Aortic smooth muscle cell (primary cell): Measurements from ENCODE around the gene AKAP4. TPM values are rescaled to one million over a fixed set of nuclear protein-coding genes. Genes with fewer than 3 reads are reported as not detected.

Source experiments
- total RNA-seq: library from RNA; depleted of rRNA; stranded (reverse); fragments of >200 nt; gene quantifications from 2 replicates; pipeline ENCODE4 v1.2.3, GENCODE V29; 2014

The AKAP4 gene, protein sequence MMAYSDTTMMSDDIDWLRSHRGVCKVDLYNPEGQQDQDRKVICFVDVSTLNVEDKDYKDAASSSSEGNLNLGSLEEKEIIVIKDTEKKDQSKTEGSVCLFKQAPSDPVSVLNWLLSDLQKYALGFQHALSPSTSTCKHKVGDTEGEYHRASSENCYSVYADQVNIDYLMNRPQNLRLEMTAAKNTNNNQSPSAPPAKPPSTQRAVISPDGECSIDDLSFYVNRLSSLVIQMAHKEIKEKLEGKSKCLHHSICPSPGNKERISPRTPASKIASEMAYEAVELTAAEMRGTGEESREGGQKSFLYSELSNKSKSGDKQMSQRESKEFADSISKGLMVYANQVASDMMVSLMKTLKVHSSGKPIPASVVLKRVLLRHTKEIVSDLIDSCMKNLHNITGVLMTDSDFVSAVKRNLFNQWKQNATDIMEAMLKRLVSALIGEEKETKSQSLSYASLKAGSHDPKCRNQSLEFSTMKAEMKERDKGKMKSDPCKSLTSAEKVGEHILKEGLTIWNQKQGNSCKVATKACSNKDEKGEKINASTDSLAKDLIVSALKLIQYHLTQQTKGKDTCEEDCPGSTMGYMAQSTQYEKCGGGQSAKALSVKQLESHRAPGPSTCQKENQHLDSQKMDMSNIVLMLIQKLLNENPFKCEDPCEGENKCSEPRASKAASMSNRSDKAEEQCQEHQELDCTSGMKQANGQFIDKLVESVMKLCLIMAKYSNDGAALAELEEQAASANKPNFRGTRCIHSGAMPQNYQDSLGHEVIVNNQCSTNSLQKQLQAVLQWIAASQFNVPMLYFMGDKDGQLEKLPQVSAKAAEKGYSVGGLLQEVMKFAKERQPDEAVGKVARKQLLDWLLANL
- total RNA-seq: not detected in 2 replicates

DNA sequence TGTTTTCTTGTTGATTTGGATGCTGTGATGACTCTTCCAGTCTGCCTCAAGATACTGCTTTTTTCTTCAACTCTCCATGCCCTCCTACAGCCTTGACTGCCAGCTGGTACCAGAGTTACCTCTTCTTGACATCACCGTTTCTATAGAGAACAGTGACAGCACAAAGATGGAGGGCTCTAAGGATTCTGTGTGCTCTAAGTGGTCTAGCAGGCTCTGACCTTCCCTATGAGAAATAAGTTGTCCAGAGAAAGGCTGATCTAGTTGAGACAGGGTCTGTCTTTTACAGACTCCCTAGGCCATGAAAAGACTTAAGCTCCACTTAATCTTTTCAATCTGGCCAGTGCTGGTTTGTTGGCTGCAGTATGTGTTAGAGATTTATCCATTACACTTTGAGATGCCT is at the start of gene AKAP4:
Gene AKAP4, minus strand, starts transcription at position 101 of the 400 bp plus-strand sequence. CDS start 118 bp downstream, outside the sequence.

DNA sequence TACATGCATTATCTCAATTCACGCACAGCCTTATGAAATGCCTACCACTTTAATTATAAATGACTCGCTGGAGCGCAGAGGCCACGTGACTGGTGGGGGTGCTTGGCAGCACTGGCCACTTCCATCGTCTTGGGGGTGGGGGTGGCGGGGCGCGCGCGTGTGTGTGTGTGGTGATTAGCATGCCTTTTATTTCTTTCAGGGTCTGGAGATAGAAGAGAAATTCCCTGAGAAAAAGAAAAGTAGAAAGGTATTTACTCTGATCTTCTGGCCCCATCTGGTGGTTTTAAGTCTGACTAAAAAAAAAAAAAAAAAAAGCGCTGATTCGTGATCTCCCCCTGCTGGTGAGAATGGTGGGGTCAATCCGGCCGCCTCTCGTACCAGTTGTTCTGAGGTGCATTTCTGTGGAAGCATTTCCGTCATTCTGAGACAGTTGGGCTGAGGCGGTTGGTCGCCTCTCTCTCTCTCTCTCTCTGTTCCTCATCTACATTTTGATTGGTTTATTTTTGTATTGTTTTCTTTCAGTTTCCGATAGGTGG is 3.6 kb upstream of the AKAP4 start, which contains the start of gene CCNB3:
Gene CCNB3, plus strand, starts transcription at position 402 of the 536 bp plus-strand sequence. CDS start 80,399 bp downstream, outside the sequence.

Other genes starting within 250 kb of the AKAP4 start
- gene CCNB3, start 3.8 kb upstream of the AKAP4 start, total RNA-seq: 0.12 and 0.26 TPM in 2 replicates